ENCODE measurements around the gene FAM241A. TPM values are rescaled to one million over a fixed set of nuclear protein-coding genes. Genes with fewer than 3 reads are reported as not detected.

FAM241A gene
- total and polyA plus RNA-seq, 2 donors (not counting 1 experiment from before 2014, with no cell fraction given) = 0.43 to 0.79 TPM

DNA sequence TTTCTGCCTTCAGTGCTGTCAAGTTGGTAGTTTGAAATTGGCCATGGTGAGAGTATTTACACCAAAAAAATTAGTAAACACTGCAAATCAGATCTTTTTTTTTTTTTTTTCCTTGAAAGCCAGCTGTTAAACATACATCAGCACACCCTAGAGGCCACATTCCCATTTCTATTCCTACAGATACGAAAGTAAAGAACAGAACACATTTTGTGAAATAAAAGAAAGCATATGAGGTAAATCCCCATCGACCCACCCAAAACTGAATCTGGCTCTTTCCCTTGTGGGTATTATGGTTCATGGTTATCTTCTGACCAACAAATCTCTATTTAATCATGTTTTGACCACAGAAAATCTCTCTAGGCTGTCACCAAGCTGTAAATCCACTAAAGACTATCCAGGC is 44.5 kb downstream of the FAM241A start:
- TF ChIP-seq, protein P1, sequence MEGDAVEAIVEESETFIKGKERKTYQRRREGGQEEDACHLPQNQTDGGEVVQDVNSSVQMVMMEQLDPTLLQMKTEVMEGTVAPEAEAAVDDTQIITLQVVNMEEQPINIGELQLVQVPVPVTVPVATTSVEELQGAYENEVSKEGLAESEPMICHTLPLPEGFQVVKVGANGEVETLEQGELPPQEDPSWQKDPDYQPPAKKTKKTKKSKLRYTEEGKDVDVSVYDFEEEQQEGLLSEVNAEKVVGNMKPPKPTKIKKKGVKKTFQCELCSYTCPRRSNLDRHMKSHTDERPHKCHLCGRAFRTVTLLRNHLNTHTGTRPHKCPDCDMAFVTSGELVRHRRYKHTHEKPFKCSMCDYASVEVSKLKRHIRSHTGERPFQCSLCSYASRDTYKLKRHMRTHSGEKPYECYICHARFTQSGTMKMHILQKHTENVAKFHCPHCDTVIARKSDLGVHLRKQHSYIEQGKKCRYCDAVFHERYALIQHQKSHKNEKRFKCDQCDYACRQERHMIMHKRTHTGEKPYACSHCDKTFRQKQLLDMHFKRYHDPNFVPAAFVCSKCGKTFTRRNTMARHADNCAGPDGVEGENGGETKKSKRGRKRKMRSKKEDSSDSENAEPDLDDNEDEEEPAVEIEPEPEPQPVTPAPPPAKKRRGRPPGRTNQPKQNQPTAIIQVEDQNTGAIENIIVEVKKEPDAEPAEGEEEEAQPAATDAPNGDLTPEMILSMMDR (IDR thresholded peaks at IDR 0.05) = no peak
- TF ChIP-seq EZH2 (IDR thresholded peaks at IDR 0.05; ENCODE audit: borderline replicate concordance, insufficient read depth, low read depth, low read length, poor library complexity, severe bottlenecking) = no peak
- no peaks in the 10 kb centered on the region for H3K4me1 Mint-ChIP-seq
- intact Hi-C loops (cut with micrococcal nuclease) = no loop called here
- Histone ChIP-seq H2AFZ (ENCODE audit: insufficient read depth, low read depth, low read length, poor library complexity, severe bottlenecking) (no peak overlapping the region), H3K4me3 (ENCODE audit: control extremely low read depth in 1 of 5, extremely low read depth in 1 of 5, insufficient read depth in 1 of 5, low read depth in 2 of 5, low read length in 4 of 5) (no peak overlapping the region), H3K36me3 (replicated peaks in 1 of 2; ENCODE audit: control extremely low read depth in 1 of 2, control insufficient read depth in 1 of 2, extremely low read depth in 1 of 2, insufficient read depth in 2 of 2, low read length in 1 of 2) (no peaks in the 10 kb centered on the region), H3K4me1 (ENCODE audit: control insufficient read depth in 2 of 2, insufficient read depth in 2 of 2, low read length in 2 of 2) (no peaks in the 10 kb centered on the region), H3K4me2 (replicated peaks; ENCODE audit: low read depth, low read length, poor library complexity, severe bottlenecking) (no peak overlapping the region), H4K20me1 (ENCODE audit: control insufficient read depth, insufficient read depth, low read length, poor library complexity, severe bottlenecking) (no peaks in the 10 kb centered on the region), H3K9me3 (ENCODE audit: control extremely low read depth in 1 of 3, control insufficient read depth in 2 of 3, insufficient read depth in 1 of 3, low read length in 2 of 3) (no peaks in the 10 kb centered on the region), H3K9ac (ENCODE audit: low read length) (no peak overlapping the region), H3K79me2 (ENCODE audit: control insufficient read depth, insufficient read depth, low read length) (no peaks in the 10 kb centered on the region), H3K27me3 (replicated peaks in 1 of 4; ENCODE audit: control extremely low read depth in 1 of 4, control insufficient read depth in 3 of 4, insufficient read depth in 4 of 4, low read length in 3 of 4) (no peaks in the 10 kb centered on the region), H3K27ac (ENCODE audit: low read length in 2 of 2) (no peak overlapping the region)
- H3K27me3 Mint-ChIP-seq = no peaks in the 10 kb centered on the region
- H3K27ac Mint-ChIP-seq = no peak overlapping the region
- ChIA-PET POLR2A (no interaction called here), CTCF (interaction anchor here (0.6 to 1.3 kb wide), 3 partner anchors 15 to 31 kb away, joined by 3 read pairs; no protein-coding TSS in a partner anchor)
- H3K9me3 Mint-ChIP-seq (ENCODE audit: insufficient read depth) = no peaks in the 10 kb centered on the region
- no CpG with 5 or more reads among the region's 2 CpGs for WGBS (ENCODE audit: insufficient coverage)
- H3K4me3 Mint-ChIP-seq = no peak overlapping the region
- ATAC-seq (ENCODE audit: low read depth) (no peak), DNase-seq (no peak)

DNA sequence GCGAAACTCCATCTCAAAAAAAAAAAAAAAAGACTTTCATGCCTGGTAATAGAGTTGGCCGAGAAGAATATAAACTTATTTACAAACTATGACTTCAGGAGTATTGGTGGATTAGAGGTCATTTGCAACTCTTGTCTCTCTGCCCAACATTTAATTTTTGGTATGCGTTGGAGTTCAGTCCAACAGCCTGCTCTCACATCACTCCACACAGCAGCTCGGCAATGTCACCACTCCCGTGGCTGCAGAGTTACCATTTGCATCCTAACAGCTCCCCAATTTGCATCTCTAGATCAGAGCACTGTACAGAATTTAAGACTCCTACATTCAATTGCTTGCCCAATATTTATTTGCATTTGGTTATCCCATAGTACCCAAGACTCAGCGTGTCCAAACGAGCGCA is 45.4 kb downstream of the FAM241A start:
- H3K4me2 ChIP-seq (replicated peaks; ENCODE audit: low read depth, low read length, poor library complexity, severe bottlenecking) = no peak overlapping the region
- Mint-ChIP-seq H3K27me3 (no peaks in the 10 kb centered on the region), H3K4me1 (no peaks in the 10 kb centered on the region), H3K9me3 (ENCODE audit: insufficient read depth) (no peaks in the 10 kb centered on the region), H3K4me3 (no peak overlapping the region), H3K27ac (no peak overlapping the region)
- H3K4me3 ChIP-seq (ENCODE audit: control extremely low read depth in 1 of 5, extremely low read depth in 1 of 5, insufficient read depth in 1 of 5, low read depth in 2 of 5, low read length in 4 of 5) = no peak overlapping the region
- POLR2A ChIA-PET = no interaction called here
- H3K79me2 ChIP-seq (ENCODE audit: control insufficient read depth, insufficient read depth, low read length) = no peaks in the 10 kb centered on the region
- CTCF ChIA-PET = no interaction called here
- no peaks in the 10 kb centered on the region for H4K20me1 ChIP-seq (ENCODE audit: control insufficient read depth, insufficient read depth, low read length, poor library complexity, severe bottlenecking)
- intact Hi-C loops (cut with micrococcal nuclease) = no loop called here
- DNase-seq (no peak), ATAC-seq (ENCODE audit: low read depth) (no peak)
- TF ChIP-seq, protein P1 (IDR thresholded peaks at IDR 0.05) = no peak
- TF ChIP-seq EZH2 (IDR thresholded peaks at IDR 0.05; ENCODE audit: borderline replicate concordance, insufficient read depth, low read depth, low read length, poor library complexity, severe bottlenecking) = no peak
- no peaks in the 10 kb centered on the region for H3K36me3 ChIP-seq (replicated peaks in 1 of 2; ENCODE audit: control extremely low read depth in 1 of 2, control insufficient read depth in 1 of 2, extremely low read depth in 1 of 2, insufficient read depth in 2 of 2, low read length in 1 of 2)
- no peaks in the 10 kb centered on the region for H3K9me3 ChIP-seq (ENCODE audit: control extremely low read depth in 1 of 3, control insufficient read depth in 2 of 3, insufficient read depth in 1 of 3, low read length in 2 of 3)
- H2AFZ ChIP-seq (ENCODE audit: insufficient read depth, low read depth, low read length, poor library complexity, severe bottlenecking) = no peak overlapping the region
- H3K27me3 ChIP-seq (replicated peaks in 1 of 4; ENCODE audit: control extremely low read depth in 1 of 4, control insufficient read depth in 3 of 4, insufficient read depth in 4 of 4, low read length in 3 of 4) = no peaks in the 10 kb centered on the region
- H3K4me1 ChIP-seq (ENCODE audit: control insufficient read depth in 2 of 2, insufficient read depth in 2 of 2, low read length in 2 of 2) = no peaks in the 10 kb centered on the region
- 94% methylated on average over 6 of the region's 8 CpGs for WGBS (ENCODE audit: insufficient coverage)
- no peak overlapping the region for H3K27ac ChIP-seq (ENCODE audit: low read length in 2 of 2)
- H3K9ac ChIP-seq (ENCODE audit: low read length) = no peak overlapping the region

All from B cell (primary cell).